HepG2 (cell line): Measurements from ENCODE around the gene MED20. TPM values are rescaled to one million over a fixed set of nuclear protein-coding genes. Genes with fewer than 3 reads are reported as not detected.

Experiments used
- CEBPB ChIP-seq: IDR thresholded peaks from 2 replicates; pipeline ENCODE4 v1.6.1; 2011; ENCODE audit warnings: low read depth, low read length, improper control_type of control experiment, borderline replicate concordance
- CEBPZ ChIP-seq: IDR thresholded peaks from 2 replicates; pipeline ENCODE4 v1.6.1; 2012; ENCODE audit warnings: low read length, improper control_type of control experiment
- GLI4 ChIP-seq: sonication (generic); formaldehyde crosslinking; IDR thresholded peaks from 2 replicates; pipeline ENCODE4 v1.5.1; 2020; ENCODE audit warnings: missing genetic modification reagents, mild to moderate bottlenecking, moderate library complexity, borderline replicate concordance
- HNRNPH1 ChIP-seq: fragments of 200-400 bp; formaldehyde crosslinking; optimal IDR thresholded peaks from 2 replicates; pipeline ENCODE3; 2017; ENCODE audit warnings: mild to moderate bottlenecking, low read depth, low read length
- JUNB ChIP-seq: sonication (generic); formaldehyde crosslinking; IDR thresholded peaks from 2 replicates; pipeline ENCODE4 v1.8.0; 2022; ENCODE audit warnings: missing genetic modification reagents, mild to moderate bottlenecking, borderline replicate concordance
- NFATC3 ChIP-seq: sonication (generic); formaldehyde crosslinking; IDR thresholded peaks from 2 replicates; pipeline ENCODE4 v1.5.1; 2020; ENCODE audit warnings: mild to moderate bottlenecking, missing genetic modification reagents
- NFYB ChIP-seq: sonication (generic); formaldehyde crosslinking; IDR thresholded peaks from 2 replicates; pipeline ENCODE4 v1.4.0; 2020; ENCODE audit warnings: missing genetic modification reagents
- POGZ ChIP-seq: sonication (generic); formaldehyde crosslinking; IDR thresholded peaks from 2 replicates; pipeline ENCODE4 v1.4.0; 2020; ENCODE audit warnings: mild to moderate bottlenecking, missing genetic modification reagents
- PPARG ChIP-seq: conservative IDR thresholded peaks from 2 replicates; pipeline ENCODE4 v1.6.1; 2016; ENCODE audit warnings: missing biosample characterization, missing genetic modification reagents
- RBFOX2 ChIP-seq: fragments of 200-400 bp; formaldehyde crosslinking; IDR thresholded peaks from 2 replicates; pipeline ENCODE4 v1.6.1; 2017; ENCODE audit warnings: low read depth, mild to moderate bottlenecking, low read length
- RFX5 ChIP-seq: IDR thresholded peaks from 2 replicates; pipeline ENCODE4 v1.6.1; 2011; ENCODE audit warnings: low read depth, low read length, improper control_type of control experiment
- SNAI1 ChIP-seq: sonication (generic); formaldehyde crosslinking; IDR thresholded peaks from 2 replicates; pipeline ENCODE4 v1.5.0; 2020; ENCODE audit warnings: mild to moderate bottlenecking, missing genetic modification reagents, borderline replicate concordance
- TSC22D2 ChIP-seq: sonication (generic); formaldehyde crosslinking; IDR thresholded peaks from 2 replicates; pipeline ENCODE4 v1.5.1; 2020; ENCODE audit warnings: missing genetic modification reagents, mild to moderate bottlenecking, borderline replicate concordance
- ZFX ChIP-seq: sonication (generic); formaldehyde crosslinking; IDR thresholded peaks from 2 replicates; pipeline ENCODE4 v1.4.0; 2020; ENCODE audit warnings: mild to moderate bottlenecking, low read depth, missing genetic modification reagents, moderate library complexity
- ZNF121 ChIP-seq: sonication (generic); formaldehyde crosslinking; IDR thresholded peaks from 2 replicates; pipeline ENCODE4 v1.5.0; 2020; ENCODE audit warnings: mild to moderate bottlenecking, missing genetic modification reagents
- ZNF225 ChIP-seq: sonication (generic); formaldehyde crosslinking; IDR thresholded peaks from 2 replicates; pipeline ENCODE4 v1.4.0; 2020; ENCODE audit warnings: mild to moderate bottlenecking, missing genetic modification reagents
- ZNF263 ChIP-seq: sonication (generic); formaldehyde crosslinking; IDR thresholded peaks from 2 replicates; pipeline ENCODE4 v1.4.0; 2020; ENCODE audit warnings: missing genetic modification reagents
- ZNF549 ChIP-seq: sonication (generic); formaldehyde crosslinking; IDR thresholded peaks from 2 replicates; pipeline ENCODE4 v1.5.0; 2020; ENCODE audit warnings: missing genetic modification reagents
- ZNF563 ChIP-seq: sonication (generic); formaldehyde crosslinking; IDR thresholded peaks from 2 replicates; pipeline ENCODE4 v1.8.0; 2022; ENCODE audit warnings: mild to moderate bottlenecking, moderate library complexity, missing genetic modification reagents
- polyA plus RNA-seq, 8 experiments: library from polyadenylated mRNA; depleted of rRNA in 3 of 8; stranded (reverse) in 7 of 8; unstranded in 1 of 8; fragments of >200 nt; fragmentation: Illumina TruSeq in 4 of 8; extraction: Trizol in 4 of 8; gene quantifications; 2 replicates each; pipeline versions ENCODE4 v1.2.1 to v1.2.3, GENCODE V29; 2011 to 2016; ENCODE audit warnings: low read depth in 4 of 8, missing spikeins in 1 of 8, mixed read lengths in 1 of 8; ENCODE audit not compliant: insufficient read depth in 1 of 8
- total RNA-seq, 5 experiments: library from RNA; depleted of rRNA; stranded (reverse); fragments of >200 nt; fragmentation: Illumina TruSeq; extraction: Trizol; gene quantifications; 2 replicates each; pipeline ENCODE4 v1.2.3, GENCODE V29; 2016; ENCODE audit warnings: low read depth in 1 of 5
- TF ChIP-seq, protein P1 (sequence below): sonication (generic); formaldehyde crosslinking; IDR thresholded peaks from 2 replicates; pipeline ENCODE4 v1.8.1; 2023; ENCODE audit warnings: mild to moderate bottlenecking, inconsistent platforms, moderate library complexity, missing genetic modification reagents, borderline replicate concordance
- TF ChIP-seq, protein P2 (sequence below): sonication (generic); formaldehyde crosslinking; IDR thresholded peaks from 2 replicates; pipeline ENCODE4 v1.8.1; 2022; ENCODE audit warnings: low read depth, mild to moderate bottlenecking, missing genetic modification reagents

The MED20 gene
- total and polyA plus RNA-seq, 2 of the 13 experiments (the other 11 are each of a cell fraction or from before 2014, with no cell fraction given): 28.1 to 41.1 TPM

- TF ChIP-seq ZNF263 (CRISPR knock-in tag) (no peak), ZNF549 (CRISPR knock-in tag) (no peak), SNAI1 (no peak), GLI4 (peak; percentile 51; the same call in 1 of the 2 replicates), RFX5 (no peak), RBFOX2 (peak; percentile 63), ZNF225 (CRISPR knock-in tag) (0 out of 2 replicates have a peak, but pooled peaks have one; percentile 51), TSC22D2 (CRISPR knock-in tag) (no peak; the same call in 1 of the 2 replicates), HNRNPH1 (peak; percentile 84), ZFX (CRISPR knock-in tag) (peak; percentile 67), JUNB (CRISPR knock-in tag) (no peak), CEBPB (peak; percentile 42; the same call in 1 of the 2 replicates), NFATC3 (CRISPR knock-in tag) (0 out of 2 replicates have a peak, but pooled peaks have one; percentile 70), ZNF121 (no peak), PPARG (CRISPR knock-in tag) (no peak), ZNF563 (CRISPR knock-in tag) (no peak), POGZ (CRISPR knock-in tag) (peak; percentile 63), NFYB (CRISPR knock-in tag) (peak; percentile 79), CEBPZ (no peak)
- TF ChIP-seq, protein P1, sequence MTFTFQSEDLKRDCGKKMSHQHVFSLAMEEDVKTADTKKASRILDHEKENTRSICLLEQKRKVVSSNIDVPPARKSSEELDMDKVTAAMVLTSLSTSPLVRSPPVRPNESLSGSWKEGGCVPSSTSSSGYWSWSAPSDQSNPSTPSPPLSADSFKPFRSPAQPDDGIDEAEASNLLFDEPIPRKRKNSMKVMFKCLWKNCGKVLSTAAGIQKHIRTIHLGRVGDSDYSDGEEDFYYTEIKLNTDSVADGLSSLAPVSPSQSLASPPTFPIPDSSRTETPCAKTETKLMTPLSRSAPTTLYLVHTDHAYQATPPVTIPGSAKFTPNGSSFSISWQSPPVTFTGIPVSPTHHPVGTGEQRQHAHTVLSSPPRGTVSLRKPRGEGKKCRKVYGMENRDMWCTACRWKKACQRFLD: no peak
- TF ChIP-seq, protein P2, sequence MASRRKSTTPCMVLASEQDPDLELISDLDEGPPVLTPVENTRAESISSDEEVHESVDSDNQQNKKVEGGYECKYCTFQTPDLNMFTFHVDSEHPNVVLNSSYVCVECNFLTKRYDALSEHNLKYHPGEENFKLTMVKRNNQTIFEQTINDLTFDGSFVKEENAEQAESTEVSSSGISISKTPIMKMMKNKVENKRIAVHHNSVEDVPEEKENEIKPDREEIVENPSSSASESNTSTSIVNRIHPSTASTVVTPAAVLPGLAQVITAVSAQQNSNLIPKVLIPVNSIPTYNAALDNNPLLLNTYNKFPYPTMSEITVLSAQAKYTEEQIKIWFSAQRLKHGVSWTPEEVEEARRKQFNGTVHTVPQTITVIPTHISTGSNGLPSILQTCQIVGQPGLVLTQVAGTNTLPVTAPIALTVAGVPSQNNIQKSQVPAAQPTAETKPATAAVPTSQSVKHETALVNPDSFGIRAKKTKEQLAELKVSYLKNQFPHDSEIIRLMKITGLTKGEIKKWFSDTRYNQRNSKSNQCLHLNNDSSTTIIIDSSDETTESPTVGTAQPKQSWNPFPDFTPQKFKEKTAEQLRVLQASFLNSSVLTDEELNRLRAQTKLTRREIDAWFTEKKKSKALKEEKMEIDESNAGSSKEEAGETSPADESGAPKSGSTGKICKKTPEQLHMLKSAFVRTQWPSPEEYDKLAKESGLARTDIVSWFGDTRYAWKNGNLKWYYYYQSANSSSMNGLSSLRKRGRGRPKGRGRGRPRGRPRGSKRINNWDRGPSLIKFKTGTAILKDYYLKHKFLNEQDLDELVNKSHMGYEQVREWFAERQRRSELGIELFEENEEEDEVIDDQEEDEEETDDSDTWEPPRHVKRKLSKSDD: no peak
Measured at GRCh38 chr6:41895300-41896233, 25.4 kb downstream of the MED20 start, which contains the start of gene USP49 (continued).
